Measurements from ENCODE around the gene ZMIZ1. TPM values are rescaled to one million over a fixed set of nuclear protein-coding genes. Genes with fewer than 3 reads are reported as not detected.

The ZMIZ1 gene
- polyA plus RNA-seq, 3 donors from 2014 or later = 1.2 to 9.5 (median 1.8) TPM

- peak; percentile 48 to 52 (median 51) for DNase-seq
- H3K4me3 Mint-ChIP-seq = peak overlapping the region; percentile 80 to 89 (median 85)
Measured at GRCh38 chr10:79244841-79245504, 176.2 kb downstream of the ZMIZ1 start.

GRCh38 chr10:79245539-79246208 lies 176.9 kb downstream of the ZMIZ1 start:
- peaks cover 82 to 83% of the 10 kb centered on the region in 2 donors for H3K4me1 Mint-ChIP-seq
- H3K9me3 Mint-ChIP-seq = no peaks in the 10 kb centered on the region
- H3K27me3 Mint-ChIP-seq (ENCODE audit: low read depth in 3 of 3) = peaks cover 0 to 9% (median 2%) of the 10 kb centered on the region in 3 donors
- H3K36me3 Mint-ChIP-seq = no peaks in the 10 kb centered on the region
- H3K27ac Mint-ChIP-seq = peak overlapping the region; percentile 87 to 92 (median 89)
- peak overlapping the region; percentile 80 to 89 (median 85) for H3K4me3 Mint-ChIP-seq
- DNase-seq = no peak

More at GRCh38 chr10:79244841-79245504, 176.2 kb downstream of the ZMIZ1 start:
- H3K27ac Mint-ChIP-seq = peak overlapping the region; percentile 87 to 92 (median 89)
- H3K27me3 Mint-ChIP-seq (ENCODE audit: low read depth in 3 of 3) = peaks cover 0 to 9% (median 3%) of the 10 kb centered on the region in 3 donors
- H3K36me3 Mint-ChIP-seq = no peaks in the 10 kb centered on the region
- H3K4me1 Mint-ChIP-seq = peaks cover 79 to 83% of the 10 kb centered on the region in 2 donors
- no peaks in the 10 kb centered on the region for H3K9me3 Mint-ChIP-seq

GRCh38 chr10:79246209-79246581 lies 177.4 kb downstream of the ZMIZ1 start:
- Mint-ChIP-seq H3K27me3 (ENCODE audit: low read depth in 3 of 3) (peaks cover 0 to 8% (median 2%) of the 10 kb centered on the region in 3 donors), H3K36me3 (no peaks in the 10 kb centered on the region), H3K9me3 (no peaks in the 10 kb centered on the region), H3K27ac (peak overlapping the region in 4 of 6 donors; percentile 72 to 90 (median 80)), H3K4me1 (peaks cover 82 to 83% of the 10 kb centered on the region in 2 donors), H3K4me3 (peak overlapping the region in 4 of 5 donors; percentile 80 to 89 (median 85))
- no peak for DNase-seq

- H3K9me3 Mint-ChIP-seq = no peaks in the 10 kb centered on the region
- H3K4me3 Mint-ChIP-seq = peak overlapping the region in 2 of 5 donors; percentile 9 to 13
- peak overlapping the region in 3 of 6 donors; percentile 17 to 87 (median 22) for H3K27ac Mint-ChIP-seq
- H3K27me3 Mint-ChIP-seq (ENCODE audit: low read depth in 3 of 3) = peaks cover 0 to 9% (median 2%) of the 10 kb centered on the region in 3 donors
- no peak for DNase-seq
- H3K36me3 Mint-ChIP-seq = no peaks in the 10 kb centered on the region
- H3K4me1 Mint-ChIP-seq = peaks cover 81 to 83% of the 10 kb centered on the region in 2 donors
Measured at GRCh38 chr10:79246606-79247275, 178.0 kb downstream of the ZMIZ1 start.

GRCh38 chr10:79247373-79248137 lies 178.8 kb downstream of the ZMIZ1 start:
- no peaks in the 10 kb centered on the region for H3K36me3 Mint-ChIP-seq
- H3K4me1 Mint-ChIP-seq = peaks cover 83 to 86% of the 10 kb centered on the region in 2 donors
- DNase-seq = no peak
- H3K9me3 Mint-ChIP-seq = no peaks in the 10 kb centered on the region
- H3K27ac Mint-ChIP-seq = peak overlapping the region; percentile 72 to 87 (median 80)
- peak overlapping the region; percentile 57 to 77 (median 64) for H3K4me3 Mint-ChIP-seq
- H3K27me3 Mint-ChIP-seq (ENCODE audit: low read depth in 3 of 3) = peaks cover 0 to 9% (median 2%) of the 10 kb centered on the region in 3 donors

- Mint-ChIP-seq H3K27me3 (ENCODE audit: low read depth in 3 of 3) (peaks cover 0 to 6% (median 2%) of the 10 kb centered on the region in 3 donors), H3K4me1 (peaks cover 90 to 95% of the 10 kb centered on the region in 2 donors), H3K9me3 (no peaks in the 10 kb centered on the region), H3K27ac (peak overlapping the region; percentile 72 to 87 (median 80)), H3K36me3 (no peaks in the 10 kb centered on the region), H3K4me3 (peak overlapping the region; percentile 57 to 77 (median 64))
- peak in 1 of 3 donors; percentile 46 for DNase-seq
Measured at GRCh38 chr10:79248341-79249185, 179.8 kb downstream of the ZMIZ1 start.

- Mint-ChIP-seq H3K9me3 (no peaks in the 10 kb centered on the region), H3K4me1 (peaks cover 87 to 95% of the 10 kb centered on the region in 2 donors), H3K27me3 (ENCODE audit: low read depth in 3 of 3) (peaks cover 0 to 5% (median 2%) of the 10 kb centered on the region in 3 donors), H3K36me3 (no peaks in the 10 kb centered on the region), H3K4me3 (peak overlapping the region; percentile 32 to 63 (median 55)), H3K27ac (peak overlapping the region; percentile 42 to 82 (median 78))
- DNase-seq = no peak
Measured at GRCh38 chr10:79249186-79250121, 180.7 kb downstream of the ZMIZ1 start.

GRCh38 chr10:79250259-79250658 lies 181.5 kb downstream of the ZMIZ1 start:
- no peak for DNase-seq
- peak overlapping the region; percentile 40 to 63 (median 56) for H3K4me3 Mint-ChIP-seq
- peak overlapping the region; percentile 47 to 82 (median 76) for H3K27ac Mint-ChIP-seq
- H3K4me1 Mint-ChIP-seq = peaks cover 82 to 94% of the 10 kb centered on the region in 2 donors
- peaks cover 0 to 2% (median 2%) of the 10 kb centered on the region in 3 donors for H3K27me3 Mint-ChIP-seq (ENCODE audit: low read depth in 3 of 3)
- H3K9me3 Mint-ChIP-seq = no peaks in the 10 kb centered on the region
- no peaks in the 10 kb centered on the region for H3K36me3 Mint-ChIP-seq

GRCh38 chr10:79252450-79252849 lies 183.7 kb downstream of the ZMIZ1 start:
- H3K36me3 Mint-ChIP-seq = no peaks in the 10 kb centered on the region
- no peaks in the 10 kb centered on the region for H3K9me3 Mint-ChIP-seq
- H3K4me1 Mint-ChIP-seq = peaks cover 68 to 83% of the 10 kb centered on the region in 2 donors
- no peak for DNase-seq
- peaks cover 0 to 2% (median 2%) of the 10 kb centered on the region in 3 donors for H3K27me3 Mint-ChIP-seq (ENCODE audit: low read depth in 3 of 3)
- H3K27ac Mint-ChIP-seq = peak overlapping the region in 1 of 6 donors; percentile 6
- no peak overlapping the region for H3K4me3 Mint-ChIP-seq

GRCh38 chr10:79252971-79253370 lies 184.2 kb downstream of the ZMIZ1 start:
- DNase-seq = no peak
- Mint-ChIP-seq H3K4me1 (peaks cover 68 to 83% of the 10 kb centered on the region in 2 donors), H3K4me3 (peak overlapping the region in 1 of 5 donors; percentile 0), H3K27me3 (ENCODE audit: low read depth in 3 of 3) (peaks cover 0 to 2% (median 1%) of the 10 kb centered on the region in 3 donors), H3K36me3 (no peaks in the 10 kb centered on the region), H3K27ac (peak overlapping the region in 2 of 6 donors; percentile 7 to 42), H3K9me3 (no peaks in the 10 kb centered on the region)

- H3K27ac Mint-ChIP-seq = peak overlapping the region in 2 of 6 donors; percentile 12 to 49
- H3K4me1 Mint-ChIP-seq = peaks cover 67 to 83% of the 10 kb centered on the region in 2 donors
- no peaks in the 10 kb centered on the region for H3K36me3 Mint-ChIP-seq
- no peaks in the 10 kb centered on the region for H3K9me3 Mint-ChIP-seq
- no peak overlapping the region for H3K4me3 Mint-ChIP-seq
- no peak for DNase-seq
- peaks cover 0 to 2% (median 0%) of the 10 kb centered on the region in 3 donors for H3K27me3 Mint-ChIP-seq (ENCODE audit: low read depth in 3 of 3)
Measured at GRCh38 chr10:79253704-79254103, 184.9 kb downstream of the ZMIZ1 start.

Data from immature natural killer cell (primary cell).